ENCODE measurements around the gene KHK. TPM values are rescaled to one million over a fixed set of nuclear protein-coding genes. Genes with fewer than 3 reads are reported as not detected.

KHK gene
- total and polyA plus RNA-seq, 2 donors, result 1.5 to 2.5 TPM

GRCh38 chr2:27083410-27084296 is 2.9 kb upstream of the KHK start:
- Histone ChIP-seq H3K27me3 (ENCODE audit: control insufficient read depth in 2 of 2, insufficient read depth in 1 of 2, low read length in 1 of 2) (peaks cover 2 to 37% of the 10 kb centered on the region in 2 donors), H3K4me3 (ENCODE audit: low read length in 2 of 2) (no peak overlapping the region), H3K4me1 (ENCODE audit: control insufficient read depth in 2 of 2, insufficient read depth in 2 of 2, low read length in 2 of 2) (peaks cover 28 to 58% of the 10 kb centered on the region in 2 donors), H3K36me3 (ENCODE audit: control insufficient read depth in 2 of 2, insufficient read depth in 2 of 2, low read length in 1 of 2) (no peaks in the 10 kb centered on the region), H3K9me3 (ENCODE audit: control insufficient read depth in 2 of 2, insufficient read depth in 1 of 2, low read length in 1 of 2) (no peaks in the 10 kb centered on the region), H3K27ac (ENCODE audit: low read depth in 1 of 2, low read length in 1 of 2) (no peak overlapping the region)
- 97% methylated on average over 20 of the region's 20 CpGs for WGBS
- DNase-seq (ENCODE audit: low read depth in 6 of 9, low spot score in 9 of 9), result no peak

GRCh38 chr2:27084297-27085061 is 2.1 kb upstream of the KHK start:
- H3K27ac ChIP-seq (ENCODE audit: low read depth in 1 of 2, low read length in 1 of 2), result no peak overlapping the region
- H3K27me3 ChIP-seq (ENCODE audit: control insufficient read depth in 2 of 2, insufficient read depth in 1 of 2, low read length in 1 of 2), result peaks cover 2 to 39% of the 10 kb centered on the region in 2 donors
- H3K4me1 ChIP-seq (ENCODE audit: control insufficient read depth in 2 of 2, insufficient read depth in 2 of 2, low read length in 2 of 2), result peaks cover 28 to 50% of the 10 kb centered on the region in 2 donors
- no peaks in the 10 kb centered on the region for H3K9me3 ChIP-seq (ENCODE audit: control insufficient read depth in 2 of 2, insufficient read depth in 1 of 2, low read length in 1 of 2)
- DNase-seq (ENCODE audit: low read depth in 6 of 9, low spot score in 9 of 9), result no peak
- H3K36me3 ChIP-seq (ENCODE audit: control insufficient read depth in 2 of 2, insufficient read depth in 2 of 2, low read length in 1 of 2), result no peaks in the 10 kb centered on the region
- H3K4me3 ChIP-seq (ENCODE audit: low read length in 2 of 2), result no peak overlapping the region
- 96% methylated on average over 6 of the region's 6 CpGs for WGBS

DNA sequence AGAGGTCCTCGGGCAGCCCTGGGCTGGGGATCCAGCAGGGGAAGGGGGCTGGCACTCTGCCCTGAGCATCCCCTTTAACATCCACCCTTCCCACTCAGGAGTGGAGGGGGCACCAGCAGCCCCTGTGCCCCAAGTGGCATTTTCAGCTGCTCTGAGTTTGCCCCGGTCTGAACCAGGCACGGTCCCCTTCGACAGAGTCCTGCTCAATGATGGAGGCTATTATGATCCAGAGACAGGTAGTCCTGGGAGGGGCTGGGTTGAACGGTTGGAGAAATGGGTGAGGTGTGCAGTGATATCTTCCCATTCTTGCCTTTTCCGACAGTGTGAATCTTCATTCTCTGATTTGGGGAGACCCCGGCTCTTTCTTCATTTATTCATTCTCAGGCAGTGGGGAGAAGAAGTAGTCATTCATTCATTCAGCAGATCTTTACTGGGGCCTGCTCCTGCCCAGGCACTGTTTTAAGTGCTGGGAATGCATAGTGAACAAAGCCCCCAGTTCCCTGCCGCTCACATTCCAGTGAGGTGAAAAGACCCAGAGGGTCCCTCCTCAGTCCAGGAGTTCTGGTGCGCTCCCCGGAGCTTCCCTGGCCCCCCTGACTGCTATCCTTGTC is 1.4 kb upstream of the KHK start:
- Histone ChIP-seq H3K36me3 (ENCODE audit: control insufficient read depth in 2 of 2, insufficient read depth in 2 of 2, low read length in 1 of 2) (no peaks in the 10 kb centered on the region), H3K9me3 (ENCODE audit: control insufficient read depth in 2 of 2, insufficient read depth in 1 of 2, low read length in 1 of 2) (no peaks in the 10 kb centered on the region), H3K4me1 (ENCODE audit: control insufficient read depth in 2 of 2, insufficient read depth in 2 of 2, low read length in 2 of 2) (peaks cover 28 to 43% of the 10 kb centered on the region in 2 donors), H3K4me3 (ENCODE audit: low read length in 2 of 2) (peak overlapping the region; percentile 57 to 78), H3K27me3 (ENCODE audit: control insufficient read depth in 2 of 2, insufficient read depth in 1 of 2, low read length in 1 of 2) (peaks cover 2 to 41% of the 10 kb centered on the region in 2 donors), H3K27ac (ENCODE audit: low read depth in 1 of 2, low read length in 1 of 2) (no peak overlapping the region)
- no peak for DNase-seq (ENCODE audit: low read depth in 6 of 9, low spot score in 9 of 9)
- 83% methylated on average over 10 of the region's 10 CpGs for WGBS

DNA sequence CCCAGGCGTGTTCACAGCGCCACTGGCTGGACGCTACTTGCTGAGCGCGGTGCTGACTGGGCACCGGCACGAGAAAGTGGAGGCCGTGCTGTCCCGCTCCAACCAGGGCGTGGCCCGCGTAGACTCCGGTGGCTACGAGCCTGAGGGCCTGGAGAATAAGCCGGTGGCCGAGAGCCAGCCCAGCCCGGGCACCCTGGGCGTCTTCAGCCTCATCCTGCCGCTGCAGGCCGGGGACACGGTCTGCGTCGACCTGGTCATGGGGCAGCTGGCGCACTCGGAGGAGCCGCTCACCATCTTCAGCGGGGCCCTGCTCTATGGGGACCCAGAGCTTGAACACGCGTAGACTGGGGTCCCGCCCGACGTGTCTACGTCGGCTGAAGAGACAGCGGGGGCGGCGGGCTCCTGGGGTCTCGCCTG is 891 bp upstream of the KHK start:
- peak in 3 of 9 donors; percentile 32 to 33 (median 33) for DNase-seq (ENCODE audit: low read depth in 6 of 9, low spot score in 9 of 9)
- H3K4me1 ChIP-seq (ENCODE audit: control insufficient read depth in 2 of 2, insufficient read depth in 2 of 2, low read length in 2 of 2), result peaks cover 28 to 38% of the 10 kb centered on the region in 2 donors

GRCh38 chr2:27086090-27086723 is 365 bp upstream of the KHK start:
- peak; percentile 78 to 98 (median 94) for DNase-seq (ENCODE audit: low read depth in 6 of 9, low spot score in 9 of 9)
- peaks cover 28 to 33% of the 10 kb centered on the region in 2 donors for H3K4me1 ChIP-seq (ENCODE audit: control insufficient read depth in 2 of 2, insufficient read depth in 2 of 2, low read length in 2 of 2)

More for the DNA sequence above, 891 bp upstream of the KHK start:
- H3K4me3 ChIP-seq (ENCODE audit: low read length in 2 of 2), result peak overlapping the region; percentile 57 to 78
- H3K36me3 ChIP-seq (ENCODE audit: control insufficient read depth in 2 of 2, insufficient read depth in 2 of 2, low read length in 1 of 2), result no peaks in the 10 kb centered on the region
- peak overlapping the region in 1 of 2 donors; percentile 90 for H3K27ac ChIP-seq (ENCODE audit: low read depth in 1 of 2, low read length in 1 of 2)
- H3K9me3 ChIP-seq (ENCODE audit: control insufficient read depth in 2 of 2, insufficient read depth in 1 of 2, low read length in 1 of 2), result no peaks in the 10 kb centered on the region
- H3K27me3 ChIP-seq (ENCODE audit: control insufficient read depth in 2 of 2, insufficient read depth in 1 of 2, low read length in 1 of 2), result peaks cover 2 to 41% of the 10 kb centered on the region in 2 donors
- 7% methylated on average over 38 of the region's 38 CpGs for whole genome bisulfite sequencing

DNA sequence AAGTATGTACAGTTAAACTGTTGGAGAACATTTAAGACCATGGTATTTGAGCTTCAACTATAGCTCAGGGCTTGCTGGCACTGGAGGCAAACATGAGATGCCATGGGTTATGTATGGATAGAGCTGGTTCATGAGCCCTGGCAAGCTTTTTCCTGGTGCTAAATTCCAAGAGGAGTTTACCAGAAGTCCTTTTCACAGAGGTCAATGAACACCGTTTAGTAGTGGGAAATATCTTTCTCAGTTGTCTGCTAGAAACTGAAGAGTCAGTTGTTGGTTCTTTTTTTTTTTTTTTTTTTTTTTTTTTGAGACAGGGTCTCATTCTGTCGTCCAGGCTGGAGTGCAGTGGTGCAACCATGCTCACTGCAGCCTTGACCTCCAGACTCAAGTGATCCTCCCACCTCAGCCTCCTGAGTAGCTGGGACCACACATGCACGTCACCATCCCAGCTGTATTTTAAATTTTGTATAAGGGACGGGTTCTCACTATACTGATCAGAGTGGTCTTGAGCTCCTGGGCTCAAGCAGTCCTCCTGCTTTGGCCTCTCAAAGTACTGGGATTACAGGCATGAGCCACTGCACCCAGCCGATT is 1.3 kb downstream of the KHK start:
- DNase-seq (ENCODE audit: low read depth in 6 of 9, low spot score in 9 of 9), result no peak
- Histone ChIP-seq H3K36me3 (ENCODE audit: control insufficient read depth in 2 of 2, insufficient read depth in 2 of 2, low read length in 1 of 2) (no peaks in the 10 kb centered on the region), H3K27me3 (ENCODE audit: control insufficient read depth in 2 of 2, insufficient read depth in 1 of 2, low read length in 1 of 2) (peaks cover 2 to 41% of the 10 kb centered on the region in 2 donors), H3K4me1 (ENCODE audit: control insufficient read depth in 2 of 2, insufficient read depth in 2 of 2, low read length in 2 of 2) (peaks cover 19 to 23% of the 10 kb centered on the region in 2 donors), H3K9me3 (ENCODE audit: control insufficient read depth in 2 of 2, insufficient read depth in 1 of 2, low read length in 1 of 2) (no peaks in the 10 kb centered on the region), H3K4me3 (ENCODE audit: low read length in 2 of 2) (no peak overlapping the region), H3K27ac (ENCODE audit: low read depth in 1 of 2, low read length in 1 of 2) (no peak overlapping the region)
- 98% methylated on average over 5 of the region's 5 CpGs for WGBS

More at GRCh38 chr2:27086090-27086723, 365 bp upstream of the KHK start:
- peak overlapping the region; percentile 57 to 78 for H3K4me3 ChIP-seq (ENCODE audit: low read length in 2 of 2)
- H3K9me3 ChIP-seq (ENCODE audit: control insufficient read depth in 2 of 2, insufficient read depth in 1 of 2, low read length in 1 of 2), result no peaks in the 10 kb centered on the region
- under 1% methylated on average over 81 of the region's 81 CpGs for WGBS
- H3K36me3 ChIP-seq (ENCODE audit: control insufficient read depth in 2 of 2, insufficient read depth in 2 of 2, low read length in 1 of 2), result no peaks in the 10 kb centered on the region
- peak overlapping the region; percentile 72 to 90 for H3K27ac ChIP-seq (ENCODE audit: low read depth in 1 of 2, low read length in 1 of 2)
- H3K27me3 ChIP-seq (ENCODE audit: control insufficient read depth in 2 of 2, insufficient read depth in 1 of 2, low read length in 1 of 2), result peaks cover 2 to 41% of the 10 kb centered on the region in 2 donors

DNA sequence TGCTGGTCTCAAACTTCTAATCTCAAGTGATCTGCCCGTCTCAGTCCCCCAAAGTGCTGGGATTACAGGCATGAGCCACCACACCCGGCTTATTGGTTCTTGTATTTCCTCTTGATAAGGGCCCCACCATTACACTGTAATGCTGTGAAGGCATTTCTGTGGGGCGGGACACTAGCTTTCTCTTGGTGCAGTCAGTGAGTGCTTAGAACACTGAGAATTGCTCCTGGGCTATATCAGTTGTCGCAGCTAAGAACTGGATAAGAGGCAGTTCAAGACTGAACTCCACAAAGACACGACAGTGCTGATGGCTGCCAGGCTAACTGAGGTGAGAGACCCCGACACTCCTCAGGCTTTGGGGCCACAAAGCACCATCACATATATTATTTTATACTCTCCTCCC is 2.1 kb downstream of the KHK start:
- Histone ChIP-seq H3K36me3 (ENCODE audit: control insufficient read depth in 2 of 2, insufficient read depth in 2 of 2, low read length in 1 of 2) (no peaks in the 10 kb centered on the region), H3K9me3 (ENCODE audit: control insufficient read depth in 2 of 2, insufficient read depth in 1 of 2, low read length in 1 of 2) (no peaks in the 10 kb centered on the region), H3K4me3 (ENCODE audit: low read length in 2 of 2) (no peak overlapping the region), H3K4me1 (ENCODE audit: control insufficient read depth in 2 of 2, insufficient read depth in 2 of 2, low read length in 2 of 2) (peaks cover 19 to 23% of the 10 kb centered on the region in 2 donors), H3K27me3 (ENCODE audit: control insufficient read depth in 2 of 2, insufficient read depth in 1 of 2, low read length in 1 of 2) (peaks cover 2 to 41% of the 10 kb centered on the region in 2 donors), H3K27ac (ENCODE audit: low read depth in 1 of 2, low read length in 1 of 2) (no peak overlapping the region)
- WGBS, result 97% methylated on average over 6 of the region's 6 CpGs
- DNase-seq (ENCODE audit: low read depth in 6 of 9, low spot score in 9 of 9), result no peak
